ENCODE data around the gene RASSF10.

- TF ChIP-seq CTCF (IDR thresholded peaks at IDR 0.05; ENCODE audit: low read depth, low read length) (no peak), EZH2phosphoT487 (IDR thresholded peaks at IDR 0.05; ENCODE audit: low read depth) (no peak)
These were observed 26.6 kb downstream of the RASSF10 start for GRCh38 chr11:13035711-13036110.
